Peyer's patch (tissue), 4 donors: ENCODE data around the gene PACS2. TPM values are rescaled to one million over a fixed set of nuclear protein-coding genes. Genes with fewer than 3 reads are reported as not detected.

Experiments
- DNase-seq, 3 donors: peaks; one replicate each; pipeline ENCODE4 v3.0.0-alpha.2; 2017 to 2019
- H3K27ac ChIP-seq, 4 donors: fragments of 200-600 bp; sonication (generic); one replicate each; pipeline ENCODE4 v1.5.1; 2016 to 2019
- H3K27me3 ChIP-seq, 2 donors: fragments of 200-600 bp; sonication (generic); one replicate each; pipeline ENCODE4 v1.5.1; 2019
- H3K36me3 ChIP-seq, 3 donors: fragments of 200-600 bp; sonication (generic); one replicate each; pipeline ENCODE4 v1.5.1; 2016 to 2019
- H3K4me1 ChIP-seq, 4 donors: fragments of 200-600 bp; sonication (generic); one replicate each; pipeline ENCODE4 v1.5.1; 2016 to 2019
- H3K4me3 ChIP-seq, 4 donors: fragments of 200-600 bp; sonication (generic); 1 replicate in 3 of 4; 2 replicates in 1 of 4; pipeline ENCODE4 v1.5.1; 2016 to 2019; ENCODE audit warnings: mild to moderate bottlenecking in 1 of 4
- H3K9me3 ChIP-seq, 4 donors: fragments of 200-600 bp; sonication (generic); one replicate each; pipeline ENCODE4 v1.5.1; 2016 to 2019; ENCODE audit warnings: mild to moderate bottlenecking in 1 of 4
- CTCF ChIP-seq, 6 experiments: fragments of 450-650 bp in 4 of 6; fragments of 200-600 bp in 2 of 6; sonication (generic) in 1 of 6; IDR thresholded peaks; one replicate each; pipeline ENCODE4 v1.5.1; 2017 to 2019; ENCODE audit warnings: antibody characterized with exemption in 6 of 6, mild to moderate bottlenecking in 3 of 6, moderate library complexity in 1 of 6
- POLR2A ChIP-seq, 2 donors: fragments of 450-650 bp; IDR thresholded peaks; one replicate each; pipeline ENCODE4 v1.5.1; 2017; ENCODE audit warnings: antibody characterized with exemption in 2 of 2, mild to moderate bottlenecking in 2 of 2, moderate library complexity in 2 of 2
- total RNA-seq, 4 donors: library from RNA; depleted of rRNA; stranded (reverse); fragments of >200 nt; gene quantifications; one replicate each; pipeline ENCODE4 v1.1.0, GENCODE V29; 2016

Gene PACS2
- total RNA-seq, 4 donors from 2014 or later, result 77.2 to 158 (median 126) TPM

DNA sequence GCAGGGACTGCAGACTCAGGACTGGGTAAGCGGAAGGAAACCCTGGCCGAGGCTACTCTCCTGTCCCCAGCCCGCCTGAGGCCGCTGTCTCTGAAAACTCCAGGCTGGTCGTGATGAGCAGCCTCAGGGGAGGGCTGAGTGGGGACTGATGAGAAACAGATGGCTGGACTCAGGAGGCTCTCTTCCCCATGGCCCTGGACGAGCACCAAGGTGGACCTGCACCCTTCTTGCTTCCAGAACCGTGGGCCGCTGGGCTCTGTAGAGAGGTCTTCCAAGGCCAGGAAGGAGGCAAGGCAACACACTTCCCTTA is 84.9 kb downstream of the PACS2 start:
- no peak for TF ChIP-seq POLR2A (IDR thresholded peaks at IDR 0.05)
- no peak for TF ChIP-seq CTCF (IDR thresholded peaks at IDR 0.05)
- H3K4me3 ChIP-seq, result peak overlapping the region; percentile 55 to 98 (median 86)

GRCh38 chr14:105400016-105400415 is 85.5 kb downstream of the PACS2 start:
- Histone ChIP-seq H3K36me3 (peaks cover 0 to 4% (median 0%) of the 10 kb centered on the region in 3 donors), H3K27ac (no peak overlapping the region), H3K27me3 (no peaks in the 10 kb centered on the region), H3K4me1 (peaks cover 0 to 23% (median 11%) of the 10 kb centered on the region in 4 donors), H3K4me3 (no peak overlapping the region), H3K9me3 (peaks cover 0 to 4% (median 0%) of the 10 kb centered on the region in 4 donors)
- TF ChIP-seq POLR2A (IDR thresholded peaks at IDR 0.05) (no peak), CTCF (IDR thresholded peaks at IDR 0.05) (no peak)
- DNase-seq, result no peak

More for the DNA sequence above, 84.9 kb downstream of the PACS2 start:
- Histone ChIP-seq H3K36me3 (peaks cover 0 to 4% (median 0%) of the 10 kb centered on the region in 3 donors), H3K27ac (peak overlapping the region in 1 of 4 donors; percentile 85), H3K9me3 (peaks cover 0 to 4% (median 0%) of the 10 kb centered on the region in 4 donors), H3K27me3 (no peaks in the 10 kb centered on the region), H3K4me1 (peaks cover 0 to 23% (median 11%) of the 10 kb centered on the region in 4 donors)
- DNase-seq, result no peak

DNA sequence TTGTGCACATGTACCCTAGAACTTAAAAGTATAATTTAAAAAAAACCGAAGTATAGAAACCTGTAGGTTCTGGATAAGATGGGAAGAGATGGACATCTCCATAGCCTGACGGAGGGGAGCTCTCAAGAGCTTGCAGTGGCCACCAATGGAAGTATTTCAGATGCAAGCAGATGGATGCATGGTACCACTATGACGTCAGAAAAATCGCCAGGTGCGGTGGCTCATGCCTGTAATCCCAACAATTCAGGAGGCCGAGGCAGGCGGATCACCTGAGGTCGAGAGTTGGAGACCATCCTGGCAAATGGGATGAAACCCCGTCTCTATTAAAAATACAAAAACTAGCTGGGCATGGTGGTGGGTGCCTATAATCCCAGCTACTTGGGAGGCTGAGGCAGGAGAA is 87.2 kb downstream of the PACS2 start:
- peaks cover 0 to 23% (median 11%) of the 10 kb centered on the region in 4 donors for H3K4me1 ChIP-seq
- H3K9me3 ChIP-seq, result peaks cover 0 to 4% (median 0%) of the 10 kb centered on the region in 4 donors
- peaks cover 0 to 4% (median 0%) of the 10 kb centered on the region in 3 donors for H3K36me3 ChIP-seq
- no peak overlapping the region for H3K27ac ChIP-seq
- TF ChIP-seq CTCF (IDR thresholded peaks at IDR 0.05), result no peak
- TF ChIP-seq POLR2A (IDR thresholded peaks at IDR 0.05), result no peak
- H3K4me3 ChIP-seq, result no peak overlapping the region
- no peaks in the 10 kb centered on the region for H3K27me3 ChIP-seq
- DNase-seq, result no peak

DNA sequence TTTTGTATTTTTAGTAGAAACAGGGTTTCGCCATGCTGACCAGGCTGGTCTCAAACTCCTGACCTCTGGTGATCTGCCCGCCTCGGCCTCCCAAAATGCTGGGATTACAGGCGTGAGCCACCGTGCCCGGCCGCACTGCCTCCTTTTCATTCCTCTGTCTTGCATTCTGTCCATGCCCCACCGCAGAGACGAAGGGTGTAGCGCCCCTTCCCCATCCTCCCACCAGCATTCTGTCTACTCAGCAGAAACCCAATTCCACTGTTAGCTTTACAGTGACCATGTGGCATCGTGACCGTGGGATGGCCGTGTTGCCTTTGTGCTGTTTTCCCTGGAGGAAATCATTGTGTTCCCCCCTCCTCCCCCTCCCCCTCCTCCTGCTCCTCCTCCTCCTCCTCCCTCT is 94.0 kb downstream of the PACS2 start:
- Histone ChIP-seq H3K36me3 (no peaks in the 10 kb centered on the region), H3K27me3 (peaks cover 0 to 8% of the 10 kb centered on the region in 2 donors), H3K9me3 (no peaks in the 10 kb centered on the region), H3K4me3 (no peak overlapping the region), H3K27ac (no peak overlapping the region), H3K4me1 (peaks cover 0 to 15% (median 7%) of the 10 kb centered on the region in 4 donors)
- TF ChIP-seq CTCF (IDR thresholded peaks at IDR 0.05), result no peak
- no peak for TF ChIP-seq POLR2A (IDR thresholded peaks at IDR 0.05)
- DNase-seq, result no peak

- no peak for TF ChIP-seq CTCF (IDR thresholded peaks at IDR 0.05)
- no peak for TF ChIP-seq POLR2A (IDR thresholded peaks at IDR 0.05)
- Histone ChIP-seq H3K27me3 (peaks cover 0 to 8% of the 10 kb centered on the region in 2 donors), H3K27ac (no peak overlapping the region), H3K4me3 (no peak overlapping the region), H3K36me3 (no peaks in the 10 kb centered on the region), H3K4me1 (peaks cover 0 to 15% (median 7%) of the 10 kb centered on the region in 4 donors), H3K9me3 (no peaks in the 10 kb centered on the region)
- no peak for DNase-seq
Observed at GRCh38 chr14:105409364-105409763, 94.8 kb downstream of the PACS2 start.

DNA sequence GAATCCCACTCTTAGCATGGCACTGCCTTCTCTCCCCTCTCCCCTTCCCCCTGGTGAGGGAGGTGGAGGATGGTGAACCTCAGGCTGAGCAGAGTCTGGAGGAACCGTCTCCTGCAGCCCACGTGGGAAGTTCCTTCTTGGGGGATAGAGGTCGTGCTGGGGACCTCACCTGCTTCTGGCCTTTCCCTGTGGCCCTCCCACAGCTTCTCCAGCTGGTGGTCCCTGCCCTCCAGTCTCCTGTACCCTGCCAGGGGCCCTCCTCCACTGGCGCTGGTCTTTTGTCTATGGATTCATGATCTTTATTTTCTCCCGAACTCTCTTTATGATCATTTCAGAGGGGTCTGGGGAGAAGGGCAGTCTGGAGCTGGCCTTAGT is 96.1 kb downstream of the PACS2 start:
- H3K27ac ChIP-seq, result no peak overlapping the region
- peak overlapping the region in 1 of 4 donors; percentile 42 for H3K4me3 ChIP-seq
- H3K36me3 ChIP-seq, result no peaks in the 10 kb centered on the region
- peaks cover 0 to 15% (median 7%) of the 10 kb centered on the region in 4 donors for H3K4me1 ChIP-seq
- TF ChIP-seq CTCF (IDR thresholded peaks at IDR 0.05) (no peak), POLR2A (IDR thresholded peaks at IDR 0.05) (no peak)
- H3K9me3 ChIP-seq, result no peaks in the 10 kb centered on the region
- DNase-seq, result no peak
- peaks cover 0 to 8% of the 10 kb centered on the region in 2 donors for H3K27me3 ChIP-seq
